ENCODE results near the gene TSPAN9.

DNA sequence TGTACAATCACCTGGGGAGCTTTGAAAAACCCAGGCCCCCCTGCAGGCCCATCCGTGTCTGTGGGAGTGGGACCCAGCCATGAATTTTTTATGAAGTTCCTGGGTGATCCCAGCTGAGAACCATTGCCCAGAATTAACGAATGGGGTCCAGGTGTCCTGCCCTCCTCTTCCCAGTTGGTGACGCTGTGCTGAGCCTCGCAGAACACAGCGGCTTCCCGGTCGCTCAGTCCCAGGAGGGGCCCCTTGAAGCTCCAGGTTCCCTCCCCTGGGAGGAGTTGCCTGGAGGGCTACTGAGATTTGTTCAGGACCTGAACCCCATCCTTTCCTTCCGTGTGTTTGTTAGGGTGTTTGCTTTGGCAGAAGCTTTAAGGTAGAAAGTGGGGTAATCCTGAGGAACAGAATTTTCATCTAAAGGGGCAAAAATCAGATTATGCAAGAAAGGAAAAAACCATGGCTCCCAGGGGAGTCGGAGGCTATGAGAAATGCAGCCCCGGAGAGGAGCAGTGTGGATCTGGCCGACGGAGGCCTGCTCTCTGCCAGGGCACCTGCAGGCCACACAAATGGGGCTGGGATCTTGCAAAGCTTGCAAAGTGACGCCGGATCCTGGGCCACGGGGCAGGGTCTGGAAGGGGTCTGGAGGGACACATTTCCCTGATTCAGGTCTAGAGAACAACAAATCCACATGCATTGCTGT, 249.1 kb downstream of the TSPAN9 start:
- TF ChIP-seq, protein P1, sequence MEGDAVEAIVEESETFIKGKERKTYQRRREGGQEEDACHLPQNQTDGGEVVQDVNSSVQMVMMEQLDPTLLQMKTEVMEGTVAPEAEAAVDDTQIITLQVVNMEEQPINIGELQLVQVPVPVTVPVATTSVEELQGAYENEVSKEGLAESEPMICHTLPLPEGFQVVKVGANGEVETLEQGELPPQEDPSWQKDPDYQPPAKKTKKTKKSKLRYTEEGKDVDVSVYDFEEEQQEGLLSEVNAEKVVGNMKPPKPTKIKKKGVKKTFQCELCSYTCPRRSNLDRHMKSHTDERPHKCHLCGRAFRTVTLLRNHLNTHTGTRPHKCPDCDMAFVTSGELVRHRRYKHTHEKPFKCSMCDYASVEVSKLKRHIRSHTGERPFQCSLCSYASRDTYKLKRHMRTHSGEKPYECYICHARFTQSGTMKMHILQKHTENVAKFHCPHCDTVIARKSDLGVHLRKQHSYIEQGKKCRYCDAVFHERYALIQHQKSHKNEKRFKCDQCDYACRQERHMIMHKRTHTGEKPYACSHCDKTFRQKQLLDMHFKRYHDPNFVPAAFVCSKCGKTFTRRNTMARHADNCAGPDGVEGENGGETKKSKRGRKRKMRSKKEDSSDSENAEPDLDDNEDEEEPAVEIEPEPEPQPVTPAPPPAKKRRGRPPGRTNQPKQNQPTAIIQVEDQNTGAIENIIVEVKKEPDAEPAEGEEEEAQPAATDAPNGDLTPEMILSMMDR (IDR thresholded peaks at IDR 0.05): no peak
- no peak for TF ChIP-seq GABPA (IDR thresholded peaks at IDR 0.05; ENCODE audit: low read depth)
- TF ChIP-seq, protein P2, sequence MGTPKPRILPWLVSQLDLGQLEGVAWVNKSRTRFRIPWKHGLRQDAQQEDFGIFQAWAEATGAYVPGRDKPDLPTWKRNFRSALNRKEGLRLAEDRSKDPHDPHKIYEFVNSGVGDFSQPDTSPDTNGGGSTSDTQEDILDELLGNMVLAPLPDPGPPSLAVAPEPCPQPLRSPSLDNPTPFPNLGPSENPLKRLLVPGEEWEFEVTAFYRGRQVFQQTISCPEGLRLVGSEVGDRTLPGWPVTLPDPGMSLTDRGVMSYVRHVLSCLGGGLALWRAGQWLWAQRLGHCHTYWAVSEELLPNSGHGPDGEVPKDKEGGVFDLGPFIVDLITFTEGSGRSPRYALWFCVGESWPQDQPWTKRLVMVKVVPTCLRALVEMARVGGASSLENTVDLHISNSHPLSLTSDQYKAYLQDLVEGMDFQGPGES (IDR thresholded peaks at IDR 0.05; ENCODE audit: low read depth, low read length): no peak
- no peak for TF ChIP-seq POLR2AphosphoS5 (IDR thresholded peaks at IDR 0.05; ENCODE audit: low read depth, low read length)
- no peak for TF ChIP-seq EP300 (IDR thresholded peaks at IDR 0.05; ENCODE audit: borderline replicate concordance in 1 of 2, low read depth in 1 of 2, low read length in 1 of 2)
- no peak for TF ChIP-seq RXRA (IDR thresholded peaks at IDR 0.05; ENCODE audit: borderline replicate concordance, low read depth)
- TF ChIP-seq TAF1 (IDR thresholded peaks at IDR 0.05; ENCODE audit: borderline replicate concordance, low read depth, low read length): no peak

All from SK-N-SH (cell line).